NCI-H510A treated with DMSO at 0.1 percent for 48 hours (cell line): ENCODE measurements around the gene GPC3.

Experiments used
- DNase-seq: peaks from one replicate; lab custom pipeline; 2025; lab: John Stamatoyannopoulos, UW

The GPC3 gene

GRCh38 chrX:133840415-133840814 is 145.0 kb downstream of the GPC3 start:
- DNase-seq, result no peak

- DNase-seq, result peak; percentile 2
These were observed 146.4 kb downstream of the GPC3 start for GRCh38 chrX:133838761-133839676.

- DNase-seq, result no peak
These were observed 148.3 kb downstream of the GPC3 start for GRCh38 chrX:133837091-133837490.

- no peak for DNase-seq
These were observed 148.8 kb downstream of the GPC3 start for GRCh38 chrX:133836561-133836960.

GRCh38 chrX:133834771-133835170 is 150.6 kb downstream of the GPC3 start:
- no peak for DNase-seq

- DNase-seq, result no peak
These were observed 165.8 kb downstream of the GPC3 start for GRCh38 chrX:133819546-133819945.

- DNase-seq, result no peak
These were observed 167.4 kb downstream of the GPC3 start for GRCh38 chrX:133818019-133818418.

- no peak for DNase-seq
These were observed 169.9 kb downstream of the GPC3 start for GRCh38 chrX:133815496-133815895.

- no peak for DNase-seq
These were observed 171.4 kb downstream of the GPC3 start for GRCh38 chrX:133813971-133814370.

GRCh38 chrX:133812402-133812801 is 173.0 kb downstream of the GPC3 start:
- no peak for DNase-seq

GRCh38 chrX:133810925-133811324 is 174.5 kb downstream of the GPC3 start:
- no peak for DNase-seq

- DNase-seq, result no peak
These were observed 181.3 kb downstream of the GPC3 start for GRCh38 chrX:133804072-133804471.

- DNase-seq, result no peak
These were observed 189.1 kb downstream of the GPC3 start for GRCh38 chrX:133796282-133796681.

- no peak for DNase-seq
These were observed 191.3 kb downstream of the GPC3 start for GRCh38 chrX:133794126-133794525.

GRCh38 chrX:133793626-133794025 is 191.8 kb downstream of the GPC3 start:
- no peak for DNase-seq

GRCh38 chrX:133792198-133792953 is 193.0 kb downstream of the GPC3 start:
- DNase-seq, result peak; percentile 74

GRCh38 chrX:133789829-133790228 is 195.6 kb downstream of the GPC3 start:
- no peak for DNase-seq

GRCh38 chrX:133786382-133786781 is 199.0 kb downstream of the GPC3 start:
- peak; percentile 13 for DNase-seq

GRCh38 chrX:133783274-133783673 is 202.1 kb downstream of the GPC3 start:
- no peak for DNase-seq

GRCh38 chrX:133781174-133781573 is 204.2 kb downstream of the GPC3 start:
- DNase-seq, result no peak

GRCh38 chrX:133776072-133776471 is 209.3 kb downstream of the GPC3 start:
- no peak for DNase-seq

GRCh38 chrX:133774807-133775206 is 210.6 kb downstream of the GPC3 start:
- no peak for DNase-seq

- DNase-seq, result no peak
These were observed 214.2 kb downstream of the GPC3 start for GRCh38 chrX:133771086-133771646.
